MCF 10A (cell line): ENCODE measurements around the gene TPRG1. TPM values are rescaled to one million over a fixed set of nuclear protein-coding genes. Genes with fewer than 3 reads are reported as not detected.

Experiments
- BruUV-seq: library from RNA; stranded (reverse); fragments of 400-500 nt; replicated peaks from 2 replicates; lab custom pipeline; 2021; lab: Mats Ljungman, UMichigan
- CTCF ChIA-PET: fragments of 300-600 bp; sonication (Branson Sonifier 250); formaldehyde crosslinking; extraction: SDS; loops from one replicate; lab custom pipeline; 2021; ENCODE audit warnings: antibody characterized with exemption, inconsistent platforms; lab: Yijun Ruan, JAX
- POLR2A ChIA-PET: fragments of 300-600, 350-650 bp; sonication (Branson Sonifier 250); formaldehyde crosslinking; extraction: SDS; loops from one replicate; lab custom pipeline; 2020; ENCODE audit warnings: antibody characterized with exemption, inconsistent platforms; lab: Yijun Ruan, JAX
- DNase-seq: peaks from one replicate; pipeline ENCODE4 v3.0.0-alpha.2; 2018; ENCODE audit not compliant: unreplicated experiment
- H3K27ac Mint-ChIP-seq: one replicate; pipeline ENCODE4 v1.8.0; 2022; ENCODE audit warnings: mild to moderate bottlenecking, low read depth, mixed read lengths; ENCODE audit not compliant: unreplicated experiment
- H3K27me3 Mint-ChIP-seq: one replicate; pipeline ENCODE4 v1.8.0; 2022; ENCODE audit warnings: mixed read lengths; ENCODE audit not compliant: insufficient read depth, unreplicated experiment
- H3K36me3 Mint-ChIP-seq: one replicate; pipeline ENCODE4 v1.8.0; 2022; ENCODE audit warnings: mild to moderate bottlenecking, moderate library complexity, mixed read lengths; ENCODE audit not compliant: insufficient read depth, unreplicated experiment
- H3K4me1 Mint-ChIP-seq: one replicate; pipeline ENCODE4 v1.8.0; 2022; ENCODE audit warnings: mixed read lengths; ENCODE audit not compliant: insufficient read depth, unreplicated experiment
- H3K4me3 Mint-ChIP-seq: one replicate; pipeline ENCODE4 v1.8.0; 2022; ENCODE audit warnings: mild to moderate bottlenecking, moderate library complexity, mixed read lengths; ENCODE audit not compliant: unreplicated experiment
- H3K9me3 Mint-ChIP-seq: one replicate; pipeline ENCODE4 v1.8.0; 2022; ENCODE audit warnings: mixed read lengths; ENCODE audit not compliant: unreplicated experiment
- intact Hi-C: fragments of 100-400 bp; cut with micrococcal nuclease; formaldehyde crosslinking; loops from 2 replicates; pipeline ENCODE4 v1.14.1; 2022
- total RNA-seq: library from RNA; stranded (reverse); gene quantifications from 2 replicates; pipeline ENCODE4 v1.2.3, GENCODE V29; 2022
- TF ChIP-seq, protein P1 (sequence below): fragments of 200-600 bp; IDR thresholded peaks from one replicate; pipeline ENCODE4 v1.8.0; 2022; ENCODE audit warnings: antibody characterized with exemption, mild to moderate bottlenecking; ENCODE audit not compliant: unreplicated experiment

TPRG1 gene
- total RNA-seq, 1 experiment from 2014 or later = 2.0 TPM

DNA sequence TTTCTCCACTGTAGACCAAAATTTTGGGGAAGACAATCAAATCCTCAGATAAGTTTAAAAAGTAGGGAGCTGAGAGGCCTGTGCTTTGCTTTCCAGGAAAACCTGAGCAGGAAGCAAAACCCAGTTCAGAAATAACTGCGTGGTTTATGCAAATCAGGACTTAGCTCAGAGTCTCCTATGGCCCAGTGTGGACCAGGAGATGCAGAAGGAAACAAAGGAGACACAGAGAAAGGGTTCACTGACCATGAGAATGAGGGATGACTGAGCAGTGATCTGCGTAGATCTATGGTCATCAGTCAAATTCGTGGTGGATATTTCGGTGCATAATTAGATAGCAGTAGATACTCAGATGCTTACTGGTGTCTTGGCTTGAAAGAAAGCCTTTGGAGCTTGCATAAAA is 196.6 kb downstream of the TPRG1 start:
- no peak overlapping the region for H3K4me3 Mint-ChIP-seq
- H3K4me1 Mint-ChIP-seq = peaks cover 7% of the 10 kb centered on the region
- TF ChIP-seq, protein P1, sequence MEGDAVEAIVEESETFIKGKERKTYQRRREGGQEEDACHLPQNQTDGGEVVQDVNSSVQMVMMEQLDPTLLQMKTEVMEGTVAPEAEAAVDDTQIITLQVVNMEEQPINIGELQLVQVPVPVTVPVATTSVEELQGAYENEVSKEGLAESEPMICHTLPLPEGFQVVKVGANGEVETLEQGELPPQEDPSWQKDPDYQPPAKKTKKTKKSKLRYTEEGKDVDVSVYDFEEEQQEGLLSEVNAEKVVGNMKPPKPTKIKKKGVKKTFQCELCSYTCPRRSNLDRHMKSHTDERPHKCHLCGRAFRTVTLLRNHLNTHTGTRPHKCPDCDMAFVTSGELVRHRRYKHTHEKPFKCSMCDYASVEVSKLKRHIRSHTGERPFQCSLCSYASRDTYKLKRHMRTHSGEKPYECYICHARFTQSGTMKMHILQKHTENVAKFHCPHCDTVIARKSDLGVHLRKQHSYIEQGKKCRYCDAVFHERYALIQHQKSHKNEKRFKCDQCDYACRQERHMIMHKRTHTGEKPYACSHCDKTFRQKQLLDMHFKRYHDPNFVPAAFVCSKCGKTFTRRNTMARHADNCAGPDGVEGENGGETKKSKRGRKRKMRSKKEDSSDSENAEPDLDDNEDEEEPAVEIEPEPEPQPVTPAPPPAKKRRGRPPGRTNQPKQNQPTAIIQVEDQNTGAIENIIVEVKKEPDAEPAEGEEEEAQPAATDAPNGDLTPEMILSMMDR = no peak
- no TSS peak for BruUV-seq
- no peaks in the 10 kb centered on the region for H3K9me3 Mint-ChIP-seq
- POLR2A ChIA-PET = interaction anchor here (0.6 to 3.1 kb wide), 7 partner anchors 9 to 342 kb away, joined by 3 to 13 read pairs (median 3); no protein-coding TSS in a partner anchor
- intact Hi-C loops = no loop called here
- CTCF ChIA-PET = interaction anchor here (1.2 to 2.1 kb wide), 2 partner anchors 63 to 99 kb away, joined by 3 to 9 read pairs; no protein-coding TSS in a partner anchor
- H3K27me3 Mint-ChIP-seq = no peaks in the 10 kb centered on the region
- H3K36me3 Mint-ChIP-seq = no peaks in the 10 kb centered on the region
- no peak overlapping the region for H3K27ac Mint-ChIP-seq
- DNase-seq = no peak

DNA sequence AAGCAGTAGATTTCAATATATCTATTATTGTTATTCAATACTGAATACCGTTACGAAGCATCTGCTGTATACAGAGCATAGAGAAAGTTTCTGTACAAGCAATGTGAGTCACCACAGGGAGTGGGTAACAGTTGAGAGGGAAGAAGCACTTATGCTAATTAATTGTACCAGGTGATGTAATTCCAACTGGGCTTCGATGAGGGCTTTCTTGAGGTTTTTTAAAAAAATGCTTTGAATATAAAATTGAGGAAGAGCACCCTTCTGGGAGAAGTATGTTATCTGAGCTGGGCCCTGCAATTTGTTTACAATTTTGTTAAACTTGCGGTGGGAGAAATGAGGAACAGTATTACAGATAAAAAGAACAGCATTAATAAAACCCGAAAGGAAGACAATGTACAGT is 197.9 kb downstream of the TPRG1 start:
- peaks cover 7% of the 10 kb centered on the region for H3K4me1 Mint-ChIP-seq
- no peak overlapping the region for H3K4me3 Mint-ChIP-seq
- no peaks in the 10 kb centered on the region for H3K9me3 Mint-ChIP-seq
- no TSS peak for BruUV-seq
- TF ChIP-seq, protein P1 = no peak
- intact Hi-C loops = no loop called here
- POLR2A ChIA-PET = interaction anchor here (0.7 to 3.1 kb wide), 5 partner anchors 14 to 1007 kb away, joined by 3 to 13 read pairs (median 5); no protein-coding TSS in a partner anchor
- CTCF ChIA-PET = interaction anchor here (0.6 to 2.1 kb wide), 6 partner anchors 14 to 192 kb away, joined by 3 to 9 read pairs (median 4); no protein-coding TSS in a partner anchor
- H3K27me3 Mint-ChIP-seq = no peaks in the 10 kb centered on the region
- no peak overlapping the region for H3K27ac Mint-ChIP-seq
- DNase-seq = peak; percentile 28
- no peaks in the 10 kb centered on the region for H3K36me3 Mint-ChIP-seq

DNA sequence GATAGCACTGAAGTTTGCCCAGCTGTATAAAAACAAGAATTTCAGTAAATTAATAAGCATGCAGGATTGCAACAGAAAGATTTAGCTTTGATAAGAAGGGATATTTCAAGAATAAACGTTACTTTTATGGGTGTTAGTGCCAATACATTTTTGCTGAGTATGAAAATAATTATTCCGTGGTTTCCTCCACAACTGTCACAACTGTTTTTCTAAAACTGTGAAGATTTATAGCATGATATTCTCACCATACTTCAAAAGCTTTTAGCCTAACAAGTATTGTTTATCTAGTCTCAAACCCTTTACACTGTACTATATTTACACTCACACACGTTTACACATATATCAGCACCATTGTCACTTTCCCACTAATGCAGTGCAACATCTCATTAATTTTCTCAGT is 200.5 kb downstream of the TPRG1 start:
- H3K4me3 Mint-ChIP-seq = no peak overlapping the region
- ChIA-PET CTCF (interaction anchor here (0.8 to 1.4 kb wide), 2 partner anchors 16 to 99 kb away, joined by 3 to 4 read pairs; no protein-coding TSS in a partner anchor), POLR2A (interaction anchor here (0.6 to 1.9 kb wide), 10 partner anchors 9 to 215 kb away, joined by 3 to 10 read pairs (median 3); no protein-coding TSS in a partner anchor)
- no TSS peak for BruUV-seq
- intact Hi-C loops = no loop called here
- no peaks in the 10 kb centered on the region for H3K9me3 Mint-ChIP-seq
- no peak for DNase-seq
- TF ChIP-seq, protein P1 = no peak
- no peaks in the 10 kb centered on the region for H3K27me3 Mint-ChIP-seq
- peak overlapping the region; percentile 77 for H3K27ac Mint-ChIP-seq
- H3K4me1 Mint-ChIP-seq = peaks cover 7% of the 10 kb centered on the region
- no peaks in the 10 kb centered on the region for H3K36me3 Mint-ChIP-seq
